GM21619 (cell line): Measurements from ENCODE around the gene SNX10.

ENCODE experiments used
- ATAC-seq: cut with Tn5 transposase; IDR thresholded peaks from one replicate; pipeline ENCODE4 v1.9.1; 2021; ENCODE audit not compliant: unreplicated experiment

The SNX10 gene

GRCh38 chr7:26398756-26399509 lies 107.3 kb downstream of the SNX10 start:
- ATAC-seq, result peak; percentile 91

DNA sequence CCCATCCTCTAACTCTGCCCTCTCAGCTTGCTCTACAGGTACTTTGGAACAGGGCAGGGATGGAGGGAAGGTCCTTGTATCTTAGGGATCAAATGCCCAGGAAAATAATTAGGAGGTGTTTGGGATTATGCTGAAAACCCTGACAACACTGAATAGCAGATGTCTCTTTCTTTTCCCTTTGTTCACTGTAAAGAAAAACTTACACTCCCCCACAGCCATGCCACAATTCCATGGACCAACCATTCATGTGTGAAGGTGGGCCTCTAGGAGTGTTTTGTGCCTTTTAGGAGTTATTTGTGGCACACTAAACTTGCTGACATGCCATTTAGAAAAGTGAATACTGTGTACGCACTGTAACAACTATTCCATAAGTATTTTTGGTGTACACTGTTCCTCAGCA lies 108.1 kb downstream of the SNX10 start:
- ATAC-seq, result no peak

DNA sequence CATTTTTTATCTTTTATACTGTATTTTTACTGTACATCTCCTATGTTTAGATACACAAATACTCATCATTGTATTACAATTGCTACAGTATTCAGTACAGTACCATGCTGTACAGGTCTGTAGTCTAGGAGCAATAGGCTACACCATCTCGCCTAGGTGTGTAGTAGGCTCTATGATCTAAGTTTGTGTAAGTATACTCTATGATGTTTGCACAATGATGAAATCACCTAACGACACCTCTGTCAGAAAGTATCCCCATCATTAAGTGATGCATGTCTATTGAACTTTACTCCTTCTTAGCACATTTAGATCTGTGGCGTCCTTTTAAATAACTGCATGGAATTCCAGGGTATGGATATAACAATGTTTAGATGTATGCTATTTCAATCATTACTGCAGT lies 112.0 kb downstream of the SNX10 start:
- ATAC-seq, result no peak

DNA sequence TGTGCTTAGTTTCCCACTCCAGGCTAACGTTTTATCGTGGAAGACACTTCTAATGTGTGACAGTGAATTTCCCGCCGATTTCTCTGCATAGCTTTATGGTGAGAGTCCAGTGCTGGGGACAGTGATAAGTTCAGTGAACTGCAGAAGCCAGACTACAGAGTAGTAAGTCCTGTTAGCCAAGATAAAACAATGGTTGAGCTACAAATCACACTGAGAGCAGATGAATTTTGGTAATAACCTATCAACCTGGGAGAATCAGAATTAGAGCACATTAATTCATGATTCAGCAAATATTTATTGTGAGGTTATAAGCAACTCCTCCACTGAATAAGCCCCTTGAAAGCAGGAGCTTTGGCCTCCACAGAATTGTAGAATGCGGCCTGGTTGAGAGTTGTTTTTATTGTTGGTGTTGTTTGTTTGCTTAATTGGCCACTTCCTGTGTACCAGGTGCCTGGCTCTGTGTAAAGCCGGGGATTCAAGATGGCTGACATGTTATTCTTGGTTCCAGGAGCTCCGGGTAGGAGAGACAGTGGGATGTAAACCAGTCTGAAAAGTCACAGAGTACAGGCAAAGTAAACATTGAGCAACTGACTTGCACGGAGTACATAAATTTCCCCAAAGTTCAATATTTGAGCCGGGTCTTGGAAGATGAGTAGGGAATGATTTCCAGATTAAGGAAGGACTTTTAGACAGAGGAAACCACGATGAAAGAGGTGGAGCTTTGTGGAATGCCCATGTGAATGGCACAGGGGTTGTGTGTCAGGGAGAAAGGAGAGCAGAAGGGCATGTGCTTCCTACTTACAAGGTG lies 112.7 kb downstream of the SNX10 start:
- ATAC-seq, result no peak

DNA sequence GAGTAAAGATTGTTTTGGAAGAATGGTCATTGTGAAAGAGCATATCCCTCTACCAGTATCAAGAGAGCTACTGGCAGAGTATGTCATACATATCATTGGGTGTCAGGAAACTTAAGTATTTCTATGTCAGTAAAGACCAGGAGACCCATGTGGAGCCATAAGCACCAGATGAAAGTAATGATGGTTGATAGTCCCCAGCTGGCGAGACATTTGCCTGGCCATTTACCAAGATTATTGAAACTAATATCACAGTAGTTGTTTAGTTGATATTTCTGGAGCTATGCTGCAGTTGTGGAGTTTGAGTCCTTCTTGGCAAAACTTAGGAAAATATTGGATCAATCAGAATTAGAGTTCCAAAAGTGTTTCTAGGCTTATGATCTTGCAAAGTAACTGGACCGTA lies 114.8 kb downstream of the SNX10 start:
- no peak for ATAC-seq

- ATAC-seq, result no peak
Observed at GRCh38 chr7:26409661-26410547, 118.2 kb downstream of the SNX10 start.

DNA sequence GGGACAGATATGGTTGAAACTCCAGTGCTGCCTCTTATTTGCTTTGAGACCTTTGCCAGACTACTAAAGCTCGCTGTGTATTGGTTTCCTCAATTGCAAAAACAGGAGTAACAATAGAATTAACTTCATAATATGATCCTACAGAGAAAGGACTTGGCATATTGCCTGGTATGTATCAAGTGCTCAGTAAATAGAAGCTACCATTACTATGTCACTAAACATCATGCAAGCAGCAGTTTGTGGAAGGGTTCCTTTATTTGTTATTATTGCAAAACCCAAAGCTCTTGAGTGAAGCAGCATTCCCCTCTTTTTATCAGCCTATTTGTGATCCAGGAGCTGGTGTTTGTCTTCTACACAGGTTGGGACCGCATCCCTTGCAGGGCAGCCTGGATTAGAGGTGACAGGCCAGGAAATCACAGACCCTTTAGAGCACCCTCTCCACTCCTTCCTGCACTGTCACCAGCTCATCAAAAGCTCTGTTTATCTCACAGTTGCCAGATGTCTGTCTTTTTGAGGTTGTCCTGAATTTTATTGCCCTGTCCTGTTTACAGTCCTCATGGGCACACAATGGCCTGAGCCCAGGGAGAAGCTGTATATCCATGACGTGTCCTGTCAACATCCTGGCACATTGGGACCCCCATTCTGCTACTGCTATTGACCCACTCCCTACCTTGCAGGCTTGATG lies 121.5 kb downstream of the SNX10 start:
- no peak for ATAC-seq

DNA sequence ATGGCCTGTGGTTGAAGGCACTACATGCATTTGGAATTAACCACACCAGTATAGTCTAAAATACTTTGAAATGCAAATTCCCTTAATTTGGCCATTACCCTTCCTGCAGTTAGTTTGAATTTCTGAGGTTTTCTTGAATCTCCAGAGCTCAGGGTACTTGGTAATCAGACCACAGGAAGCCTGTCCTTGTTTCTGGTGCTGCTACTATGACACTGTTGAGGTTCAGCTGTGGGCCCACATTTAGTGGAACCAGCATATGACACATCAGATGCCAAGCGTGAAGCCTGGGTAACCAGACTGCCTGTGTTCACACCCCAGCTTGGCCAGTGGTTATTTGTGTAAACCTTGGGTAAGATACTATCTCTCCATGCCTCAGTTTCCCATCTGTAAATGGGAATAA lies 124.3 kb downstream of the SNX10 start:
- no peak for ATAC-seq

- no peak for ATAC-seq
Observed at GRCh38 chr7:26417911-26418413, 126.3 kb downstream of the SNX10 start.

DNA sequence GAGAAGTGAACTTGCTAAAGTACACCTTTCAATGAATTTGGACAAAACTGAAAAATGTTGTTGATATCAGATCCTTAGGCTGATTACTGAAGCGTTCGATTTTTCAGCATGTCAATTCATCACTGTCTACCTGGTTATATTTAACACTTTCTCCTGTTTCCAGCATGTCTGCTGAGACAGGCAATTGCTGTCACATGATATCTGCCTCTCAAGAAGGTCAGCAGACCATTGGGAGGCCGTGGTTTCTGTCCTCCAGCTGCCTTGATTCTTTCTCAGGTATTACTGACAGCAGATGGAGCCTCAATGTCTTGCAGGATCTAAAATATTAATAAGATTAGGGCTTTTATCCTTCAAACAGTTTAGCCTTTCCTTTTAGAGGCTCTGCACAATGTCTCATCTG lies 127.5 kb downstream of the SNX10 start:
- ATAC-seq, result no peak

DNA sequence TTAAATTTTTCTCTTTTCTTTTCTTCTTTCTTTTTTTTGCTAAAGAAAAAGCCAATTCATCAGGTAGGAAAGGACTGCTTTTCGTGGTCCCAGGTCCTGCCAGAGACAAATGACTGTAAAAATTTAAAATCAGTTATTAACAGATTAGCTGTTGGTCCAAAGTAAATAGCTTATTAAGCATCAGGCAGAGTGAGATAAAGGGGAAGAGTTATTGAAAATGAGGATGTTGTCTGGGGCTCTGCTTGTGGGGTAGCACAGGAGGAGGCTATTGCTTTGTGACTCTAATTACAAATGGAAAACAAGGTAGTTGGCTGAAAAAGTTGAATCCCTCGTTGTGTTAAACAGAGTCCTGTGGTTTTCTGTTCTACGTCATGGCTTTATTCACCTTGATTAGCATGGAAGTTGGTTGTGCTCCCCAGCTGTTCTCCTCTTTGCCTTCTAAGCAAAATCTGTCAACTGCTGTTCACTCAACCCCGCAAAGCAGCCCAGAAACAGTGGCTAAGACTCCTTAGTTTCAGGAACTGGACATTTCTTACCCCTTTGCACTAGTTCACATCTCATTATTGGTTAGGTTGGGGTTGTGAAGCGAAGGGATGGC lies 128.9 kb downstream of the SNX10 start:
- no peak for ATAC-seq

DNA sequence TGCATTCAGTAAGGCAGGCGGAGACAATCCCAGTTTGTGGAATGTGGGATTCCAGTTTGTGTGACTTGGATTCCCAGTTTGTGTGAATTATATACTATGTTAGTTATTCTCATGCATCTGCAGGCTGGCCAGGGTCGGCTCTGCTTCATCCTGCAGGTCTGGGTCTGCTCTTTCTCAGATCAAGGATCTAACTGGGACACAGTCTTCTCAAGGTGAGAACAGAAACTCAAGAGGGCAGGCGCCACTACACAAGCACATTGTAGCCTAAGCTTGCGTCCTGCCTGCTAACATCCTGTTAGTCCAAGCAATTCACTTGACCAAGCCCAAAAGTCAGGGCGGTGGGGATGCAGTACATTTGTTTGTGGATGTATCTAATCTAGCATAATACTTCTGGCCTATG lies 131.1 kb downstream of the SNX10 start:
- ATAC-seq, result no peak

DNA sequence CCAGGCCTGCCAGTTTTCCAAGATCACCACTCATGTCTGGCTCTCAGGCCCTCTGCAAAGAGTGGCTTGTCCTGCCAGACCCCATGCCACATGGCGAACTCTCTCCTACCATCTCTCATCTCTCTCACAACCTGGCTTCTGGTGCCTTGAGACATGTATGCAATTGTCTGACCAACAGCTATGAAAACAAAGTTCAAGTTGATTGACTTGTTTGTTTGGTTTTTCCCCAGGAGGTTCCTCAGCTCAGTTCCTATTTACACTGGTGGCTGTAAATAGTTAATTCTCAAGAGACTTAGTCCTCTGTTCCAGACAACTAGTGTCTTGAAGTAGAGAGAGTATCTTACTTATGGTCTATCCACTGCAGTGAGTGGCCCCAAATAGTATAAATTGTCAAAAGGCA lies 131.8 kb downstream of the SNX10 start:
- ATAC-seq, result no peak
